WTC11 (cell line): ENCODE data around the gene NTRK1.

ENCODE experiments used
- ESRRA ChIP-seq: sonication (generic); formaldehyde crosslinking; IDR thresholded peaks from 2 replicates; pipeline ENCODE4 v1.8.1; 2022; ENCODE audit warnings: mild to moderate bottlenecking, missing genetic modification reagents, borderline replicate concordance
- FOXK1 ChIP-seq: sonication (generic); formaldehyde crosslinking; IDR thresholded peaks from 2 replicates; pipeline ENCODE4 v1.8.0; 2022; ENCODE audit warnings: mild to moderate bottlenecking, moderate library complexity, missing genetic modification reagents
- MXD4 ChIP-seq: fragments of 250-450 bp; sonication (Bioruptor Pico); IDR thresholded peaks from 2 replicates; pipeline ENCODE4 v1.8.0; 2021; ENCODE audit warnings: mild to moderate bottlenecking, moderate library complexity, borderline replicate concordance
- NR3C1 ChIP-seq: sonication (generic); formaldehyde crosslinking; conservative IDR thresholded peaks from 2 replicates; pipeline ENCODE4 v1.8.1; 2023; ENCODE audit warnings: low read depth, mild to moderate bottlenecking, missing genetic modification reagents
- SP1 ChIP-seq: sonication (generic); formaldehyde crosslinking; conservative IDR thresholded peaks from 2 replicates; pipeline ENCODE4 v1.8.1; 2022; ENCODE audit warnings: missing genetic modification reagents
- ZNF121 ChIP-seq: sonication (generic); formaldehyde crosslinking; IDR thresholded peaks from 2 replicates; pipeline ENCODE4 v1.8.0; 2023; ENCODE audit warnings: missing genetic modification reagents
- ZNF138 ChIP-seq: sonication (generic); formaldehyde crosslinking; conservative IDR thresholded peaks from 2 replicates; pipeline ENCODE4 v1.8.1; 2022; ENCODE audit warnings: mild to moderate bottlenecking, moderate library complexity, missing genetic modification reagents
- ZNF232 ChIP-seq: sonication (generic); formaldehyde crosslinking; IDR thresholded peaks from 2 replicates; pipeline ENCODE4 v1.8.0; 2022; ENCODE audit warnings: mild to moderate bottlenecking, missing genetic modification reagents
- TF ChIP-seq, protein P1 (sequence below): sonication (generic); formaldehyde crosslinking; IDR thresholded peaks from 2 replicates; pipeline ENCODE4 v1.8.0; 2022; ENCODE audit warnings: mild to moderate bottlenecking, missing genetic modification reagents
- TF ChIP-seq, protein P2 (sequence below): fragments of 200-600 bp; IDR thresholded peaks from 2 replicates; pipeline ENCODE4 v1.8.0; 2022; ENCODE audit warnings: antibody characterized with exemption
- TF ChIP-seq, protein P3 (sequence below): sonication (generic); formaldehyde crosslinking; IDR thresholded peaks from 2 replicates; pipeline ENCODE4 v1.8.0; 2022; ENCODE audit warnings: mild to moderate bottlenecking, missing genetic modification reagents
- TF ChIP-seq, protein P4 (sequence below): sonication (generic); formaldehyde crosslinking; conservative IDR thresholded peaks from 2 replicates; pipeline ENCODE4 v1.8.1; 2023; ENCODE audit warnings: mild to moderate bottlenecking, low read depth, missing genetic modification reagents, moderate library complexity
- TF ChIP-seq, protein P5 (sequence below): sonication (generic); formaldehyde crosslinking; IDR thresholded peaks from 2 replicates; pipeline ENCODE4 v1.8.1; 2022; ENCODE audit warnings: mild to moderate bottlenecking, moderate library complexity, missing genetic modification reagents

DNA sequence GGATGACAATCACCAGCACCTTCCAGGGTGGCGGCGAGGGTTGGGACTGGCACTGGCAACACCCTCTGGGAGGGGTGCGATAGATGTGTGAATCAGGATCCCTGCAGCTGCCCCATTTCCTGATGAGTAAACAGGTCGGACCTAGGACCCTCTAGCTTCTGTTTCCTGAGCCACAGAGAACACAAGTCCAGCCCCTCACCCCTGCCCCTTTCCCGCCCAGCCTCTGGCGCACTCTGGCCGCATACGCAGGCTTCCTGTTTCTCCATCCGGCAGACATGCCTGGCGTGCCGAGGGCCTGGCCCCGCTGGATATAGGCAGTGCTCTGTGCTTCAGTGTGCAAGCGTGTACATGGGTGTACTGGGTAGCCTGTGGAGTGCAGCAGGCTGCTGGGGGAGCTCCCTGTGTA lies 37.5 kb downstream of the NTRK1 start:
- TF ChIP-seq, protein P1, sequence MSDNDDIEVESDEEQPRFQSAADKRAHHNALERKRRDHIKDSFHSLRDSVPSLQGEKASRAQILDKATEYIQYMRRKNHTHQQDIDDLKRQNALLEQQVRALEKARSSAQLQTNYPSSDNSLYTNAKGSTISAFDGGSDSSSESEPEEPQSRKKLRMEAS (CRISPR knock-in tag) = no peak
- TF ChIP-seq FOXK1 (CRISPR knock-in tag) (no peak), SP1 (CRISPR knock-in tag) (no peak), ZNF138 (CRISPR knock-in tag) (no peak), MXD4 (CRISPR knock-in tag) (no peak), NR3C1 (CRISPR knock-in tag) (no peak), ESRRA (CRISPR knock-in tag) (no peak), ZNF232 (no peak), ZNF121 (no peak)
- TF ChIP-seq, protein P2, sequence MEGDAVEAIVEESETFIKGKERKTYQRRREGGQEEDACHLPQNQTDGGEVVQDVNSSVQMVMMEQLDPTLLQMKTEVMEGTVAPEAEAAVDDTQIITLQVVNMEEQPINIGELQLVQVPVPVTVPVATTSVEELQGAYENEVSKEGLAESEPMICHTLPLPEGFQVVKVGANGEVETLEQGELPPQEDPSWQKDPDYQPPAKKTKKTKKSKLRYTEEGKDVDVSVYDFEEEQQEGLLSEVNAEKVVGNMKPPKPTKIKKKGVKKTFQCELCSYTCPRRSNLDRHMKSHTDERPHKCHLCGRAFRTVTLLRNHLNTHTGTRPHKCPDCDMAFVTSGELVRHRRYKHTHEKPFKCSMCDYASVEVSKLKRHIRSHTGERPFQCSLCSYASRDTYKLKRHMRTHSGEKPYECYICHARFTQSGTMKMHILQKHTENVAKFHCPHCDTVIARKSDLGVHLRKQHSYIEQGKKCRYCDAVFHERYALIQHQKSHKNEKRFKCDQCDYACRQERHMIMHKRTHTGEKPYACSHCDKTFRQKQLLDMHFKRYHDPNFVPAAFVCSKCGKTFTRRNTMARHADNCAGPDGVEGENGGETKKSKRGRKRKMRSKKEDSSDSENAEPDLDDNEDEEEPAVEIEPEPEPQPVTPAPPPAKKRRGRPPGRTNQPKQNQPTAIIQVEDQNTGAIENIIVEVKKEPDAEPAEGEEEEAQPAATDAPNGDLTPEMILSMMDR = no peak
- TF ChIP-seq, protein P3, sequence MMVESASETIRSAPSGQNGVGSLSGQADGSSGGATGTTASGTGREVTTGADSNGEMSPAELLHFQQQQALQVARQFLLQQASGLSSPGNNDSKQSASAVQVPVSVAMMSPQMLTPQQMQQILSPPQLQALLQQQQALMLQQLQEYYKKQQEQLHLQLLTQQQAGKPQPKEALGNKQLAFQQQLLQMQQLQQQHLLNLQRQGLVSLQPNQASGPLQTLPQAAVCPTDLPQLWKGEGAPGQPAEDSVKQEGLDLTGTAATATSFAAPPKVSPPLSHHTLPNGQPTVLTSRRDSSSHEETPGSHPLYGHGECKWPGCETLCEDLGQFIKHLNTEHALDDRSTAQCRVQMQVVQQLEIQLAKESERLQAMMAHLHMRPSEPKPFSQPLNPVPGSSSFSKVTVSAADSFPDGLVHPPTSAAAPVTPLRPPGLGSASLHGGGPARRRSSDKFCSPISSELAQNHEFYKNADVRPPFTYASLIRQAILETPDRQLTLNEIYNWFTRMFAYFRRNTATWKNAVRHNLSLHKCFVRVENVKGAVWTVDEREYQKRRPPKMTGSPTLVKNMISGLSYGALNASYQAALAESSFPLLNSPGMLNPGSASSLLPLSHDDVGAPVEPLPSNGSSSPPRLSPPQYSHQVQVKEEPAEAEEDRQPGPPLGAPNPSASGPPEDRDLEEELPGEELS (CRISPR knock-in tag) = no peak
- TF ChIP-seq, protein P4, sequence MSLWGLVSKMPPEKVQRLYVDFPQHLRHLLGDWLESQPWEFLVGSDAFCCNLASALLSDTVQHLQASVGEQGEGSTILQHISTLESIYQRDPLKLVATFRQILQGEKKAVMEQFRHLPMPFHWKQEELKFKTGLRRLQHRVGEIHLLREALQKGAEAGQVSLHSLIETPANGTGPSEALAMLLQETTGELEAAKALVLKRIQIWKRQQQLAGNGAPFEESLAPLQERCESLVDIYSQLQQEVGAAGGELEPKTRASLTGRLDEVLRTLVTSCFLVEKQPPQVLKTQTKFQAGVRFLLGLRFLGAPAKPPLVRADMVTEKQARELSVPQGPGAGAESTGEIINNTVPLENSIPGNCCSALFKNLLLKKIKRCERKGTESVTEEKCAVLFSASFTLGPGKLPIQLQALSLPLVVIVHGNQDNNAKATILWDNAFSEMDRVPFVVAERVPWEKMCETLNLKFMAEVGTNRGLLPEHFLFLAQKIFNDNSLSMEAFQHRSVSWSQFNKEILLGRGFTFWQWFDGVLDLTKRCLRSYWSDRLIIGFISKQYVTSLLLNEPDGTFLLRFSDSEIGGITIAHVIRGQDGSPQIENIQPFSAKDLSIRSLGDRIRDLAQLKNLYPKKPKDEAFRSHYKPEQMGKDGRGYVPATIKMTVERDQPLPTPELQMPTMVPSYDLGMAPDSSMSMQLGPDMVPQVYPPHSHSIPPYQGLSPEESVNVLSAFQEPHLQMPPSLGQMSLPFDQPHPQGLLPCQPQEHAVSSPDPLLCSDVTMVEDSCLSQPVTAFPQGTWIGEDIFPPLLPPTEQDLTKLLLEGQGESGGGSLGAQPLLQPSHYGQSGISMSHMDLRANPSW = no peak
- TF ChIP-seq, protein P5, sequence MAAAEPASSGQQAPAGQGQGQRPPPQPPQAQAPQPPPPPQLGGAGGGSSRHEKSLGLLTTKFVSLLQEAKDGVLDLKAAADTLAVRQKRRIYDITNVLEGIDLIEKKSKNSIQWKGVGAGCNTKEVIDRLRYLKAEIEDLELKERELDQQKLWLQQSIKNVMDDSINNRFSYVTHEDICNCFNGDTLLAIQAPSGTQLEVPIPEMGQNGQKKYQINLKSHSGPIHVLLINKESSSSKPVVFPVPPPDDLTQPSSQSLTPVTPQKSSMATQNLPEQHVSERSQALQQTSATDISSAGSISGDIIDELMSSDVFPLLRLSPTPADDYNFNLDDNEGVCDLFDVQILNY (CRISPR knock-in tag) = no peak
